ENCODE measurements around the gene ROCK1. TPM values are rescaled to one million over a fixed set of nuclear protein-coding genes. Genes with fewer than 3 reads are reported as not detected.
"Not testable (repeated sequence)": the region's sequence is repeated elsewhere in the genome, so short reads cannot be mapped to it uniquely, and the experiment has no call there.

Gene ROCK1
- total RNA-seq, 1 experiment from 2014 or later, result 50.3 TPM

GRCh38 chr18:20966795-20967194 lies 144.8 kb downstream of the ROCK1 start:
- Histone ChIP-seq H3K9me3 (no peaks in the 10 kb centered on the region), H3K4me3 (ENCODE audit: low read depth, low read length) (no peak overlapping the region), H3K36me3 (ENCODE audit: control insufficient read depth, insufficient read depth, low read length) (no peaks in the 10 kb centered on the region), H3K27me3 (replicated peaks; ENCODE audit: control insufficient read depth, insufficient read depth, low read length) (no peaks in the 10 kb centered on the region), H3K4me1 (no peaks in the 10 kb centered on the region)
- CTCF ChIA-PET, result no interaction called here
- POLR2A ChIA-PET, result no interaction called here
- Mint-ChIP-seq H3K9me3 (ENCODE audit: unreplicated experiment) (no peaks in the 10 kb centered on the region), H3K36me3 (ENCODE audit: insufficient read depth, unreplicated experiment) (peaks cover 7% of the 10 kb centered on the region), H3K4me1 (ENCODE audit: low read depth, unreplicated experiment) (no peaks in the 10 kb centered on the region), H3K27me3 (ENCODE audit: insufficient read depth, unreplicated experiment) (no peaks in the 10 kb centered on the region), H3K27ac (ENCODE audit: unreplicated experiment) (no peak overlapping the region), H3K4me3 (ENCODE audit: unreplicated experiment) (no peak overlapping the region)
- TF ChIP-seq CTCF (IDR thresholded peaks at IDR 0.05; ENCODE audit: insufficient read depth in 1 of 2, low read depth in 1 of 2, low read length in 1 of 2, severe bottlenecking in 1 of 2, unreplicated experiment in 1 of 2), result no peak
- intact Hi-C loops (cut with micrococcal nuclease; ENCODE audit: unreplicated experiment), result no loop called here
- DNase-seq, result no peak
- no TSS peak for BruUV-seq (replicated peaks)

DNA sequence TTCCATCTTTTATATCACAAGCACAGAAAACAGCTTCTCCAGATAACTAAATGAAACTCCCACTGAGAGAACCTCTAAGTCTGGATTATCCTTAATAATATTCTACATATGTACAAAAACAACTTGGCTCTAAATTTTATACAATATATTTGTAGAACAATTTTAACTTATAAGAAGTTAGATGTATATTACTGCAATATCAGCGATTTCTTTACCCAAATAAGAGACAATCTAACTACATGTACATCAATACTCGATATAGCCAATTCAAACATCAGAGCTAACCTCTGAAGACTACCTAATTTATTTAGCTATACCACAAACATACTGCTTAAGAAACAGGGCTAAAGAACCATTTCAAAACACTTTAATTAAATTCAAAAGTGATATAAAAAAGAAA lies 148.6 kb downstream of the ROCK1 start:
- Mint-ChIP-seq H3K27me3 (ENCODE audit: insufficient read depth, unreplicated experiment) (no peaks in the 10 kb centered on the region), H3K9me3 (ENCODE audit: unreplicated experiment) (no peaks in the 10 kb centered on the region), H3K4me3 (ENCODE audit: unreplicated experiment) (no peak overlapping the region), H3K36me3 (ENCODE audit: insufficient read depth, unreplicated experiment) (no peaks in the 10 kb centered on the region), H3K27ac (ENCODE audit: unreplicated experiment) (no peak overlapping the region), H3K4me1 (ENCODE audit: low read depth, unreplicated experiment) (no peaks in the 10 kb centered on the region)
- H3K9me3 ChIP-seq, result no peaks in the 10 kb centered on the region
- no peaks in the 10 kb centered on the region for H3K36me3 ChIP-seq (ENCODE audit: control insufficient read depth, insufficient read depth, low read length)
- CTCF ChIA-PET, result no interaction called here
- DNase-seq, result no peak
- no peak overlapping the region for H3K4me3 ChIP-seq (ENCODE audit: low read depth, low read length)
- POLR2A ChIA-PET, result no interaction called here
- no peak for TF ChIP-seq CTCF (IDR thresholded peaks at IDR 0.05; ENCODE audit: insufficient read depth in 1 of 2, low read depth in 1 of 2, low read length in 1 of 2, severe bottlenecking in 1 of 2, unreplicated experiment in 1 of 2)
- no TSS peak for BruUV-seq (replicated peaks)
- intact Hi-C loops (cut with micrococcal nuclease; ENCODE audit: unreplicated experiment), result no loop called here
- no peaks in the 10 kb centered on the region for H3K4me1 ChIP-seq
- H3K27me3 ChIP-seq (replicated peaks; ENCODE audit: control insufficient read depth, insufficient read depth, low read length), result no peaks in the 10 kb centered on the region

DNA sequence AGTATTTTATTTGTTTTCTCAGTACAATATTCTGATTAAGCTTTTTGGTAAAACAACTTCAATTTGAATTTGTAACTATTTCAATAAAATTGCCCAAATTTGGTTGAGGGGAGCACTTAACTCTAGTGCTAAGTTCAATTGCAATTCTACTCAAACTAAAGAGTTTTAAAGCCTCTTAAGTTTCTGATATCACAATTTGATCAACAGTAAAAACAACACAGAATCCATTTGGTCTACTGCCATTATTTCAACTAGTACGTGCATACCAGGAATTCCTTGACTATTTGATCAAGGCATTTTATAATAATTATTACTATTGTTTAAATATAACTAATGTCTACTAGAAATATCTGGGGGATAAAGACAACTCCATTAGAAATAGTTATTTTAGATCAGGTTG lies 150.9 kb downstream of the ROCK1 start:
- no peaks in the 10 kb centered on the region for H3K9me3 ChIP-seq
- H3K4me1 ChIP-seq, result no peaks in the 10 kb centered on the region

GRCh38 chr18:20950827-20951226 lies 160.8 kb downstream of the ROCK1 start:
- H3K9me3 ChIP-seq, result not testable (repeated sequence)

More for the DNA sequence above, 150.9 kb downstream of the ROCK1 start:
- H3K4me3 ChIP-seq (ENCODE audit: low read depth, low read length), result no peak overlapping the region
- ChIA-PET CTCF (no interaction called here), POLR2A (no interaction called here)
- H3K36me3 ChIP-seq (ENCODE audit: control insufficient read depth, insufficient read depth, low read length), result no peaks in the 10 kb centered on the region
- Mint-ChIP-seq H3K4me1 (ENCODE audit: low read depth, unreplicated experiment) (no peaks in the 10 kb centered on the region), H3K4me3 (ENCODE audit: unreplicated experiment) (no peak overlapping the region), H3K36me3 (ENCODE audit: insufficient read depth, unreplicated experiment) (peaks cover 4% of the 10 kb centered on the region), H3K27ac (ENCODE audit: unreplicated experiment) (no peak overlapping the region), H3K9me3 (ENCODE audit: unreplicated experiment) (no peaks in the 10 kb centered on the region), H3K27me3 (ENCODE audit: insufficient read depth, unreplicated experiment) (no peaks in the 10 kb centered on the region)
- TF ChIP-seq CTCF (IDR thresholded peaks at IDR 0.05; ENCODE audit: insufficient read depth in 1 of 2, low read depth in 1 of 2, low read length in 1 of 2, severe bottlenecking in 1 of 2, unreplicated experiment in 1 of 2), result no peak
- BruUV-seq (replicated peaks), result no TSS peak
- intact Hi-C loops (cut with micrococcal nuclease; ENCODE audit: unreplicated experiment), result no loop called here
- H3K27me3 ChIP-seq (replicated peaks; ENCODE audit: control insufficient read depth, insufficient read depth, low read length), result no peaks in the 10 kb centered on the region
- DNase-seq, result no peak

More at GRCh38 chr18:20950827-20951226, 160.8 kb downstream of the ROCK1 start:
- H3K36me3 Mint-ChIP-seq (ENCODE audit: insufficient read depth, unreplicated experiment), result peaks cover 15% of the 10 kb centered on the region
- H3K4me3 ChIP-seq (ENCODE audit: low read depth, low read length); H3K36me3 ChIP-seq (ENCODE audit: control insufficient read depth, insufficient read depth, low read length); H3K4me3 Mint-ChIP-seq (ENCODE audit: unreplicated experiment); H3K4me1 ChIP-seq; CTCF ChIA-PET; POLR2A ChIA-PET; H3K4me1 Mint-ChIP-seq (ENCODE audit: low read depth, unreplicated experiment); DNase-seq; intact Hi-C loops (cut with micrococcal nuclease; ENCODE audit: unreplicated experiment); BruUV-seq (replicated peaks); H3K27me3 ChIP-seq (replicated peaks; ENCODE audit: control insufficient read depth, insufficient read depth, low read length); H3K27ac Mint-ChIP-seq (ENCODE audit: unreplicated experiment); H3K9me3 Mint-ChIP-seq (ENCODE audit: unreplicated experiment); H3K27me3 Mint-ChIP-seq (ENCODE audit: insufficient read depth, unreplicated experiment): not testable (repeated sequence)
